Activated CD8-positive, alpha-beta memory T cell treated with anti-CD3 and anti-CD28 coated beads, Interleukin-2, amount 50 U/mL, for 24 hours (primary cell): ENCODE measurements around the gene EXO5.
"Not testable (repeated sequence)": the region's sequence is repeated elsewhere in the genome, so short reads cannot be mapped to it uniquely, and the experiment has no call there.

Experiments used
- DNase-seq: peaks from one replicate; pipeline ENCODE4 v3.0.0-alpha.2; 2020; ENCODE audit errors: extremely low read depth

EXO5 gene

DNA sequence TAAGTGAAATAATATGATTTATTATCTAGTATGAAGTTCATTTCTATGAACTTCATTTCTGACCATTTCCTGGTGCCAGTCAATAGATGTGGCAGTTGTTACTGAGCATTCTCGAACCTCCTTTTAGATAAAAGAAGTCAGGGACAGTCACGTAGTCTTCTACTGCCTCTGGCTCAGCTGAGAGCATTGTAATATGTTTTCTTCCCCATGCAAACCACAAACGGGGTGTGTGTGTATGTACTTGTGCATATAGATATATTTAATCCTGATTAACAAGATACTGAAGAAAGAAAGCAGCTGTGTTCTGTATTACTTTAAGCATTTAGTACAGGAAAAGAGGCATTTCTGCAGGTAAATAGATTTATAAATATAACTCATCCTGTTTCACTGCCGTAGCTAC is 44.5 kb downstream of the EXO5 start:
- no peak for DNase-seq

DNA sequence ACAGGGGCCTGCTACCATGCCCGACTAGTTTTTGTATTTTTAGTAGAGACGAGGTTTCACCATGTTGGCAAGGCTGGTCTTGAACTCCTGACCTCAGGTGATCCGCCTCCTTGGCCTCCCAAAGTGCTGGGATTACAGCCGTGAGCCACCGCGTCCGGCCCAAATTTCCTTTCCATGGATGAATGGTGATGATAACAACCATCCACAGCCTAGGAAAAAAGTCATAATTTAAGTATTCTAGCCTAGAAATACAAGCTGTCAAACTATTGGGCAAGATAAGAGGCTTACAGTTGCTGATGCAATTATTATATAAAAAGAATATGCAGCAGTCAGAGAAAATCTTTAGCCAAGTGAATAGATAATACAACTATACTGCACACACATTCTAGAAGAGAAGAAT is 46.2 kb downstream of the EXO5 start:
- not testable (repeated sequence) for DNase-seq

GRCh38 chr1:40556121-40556520 is 47.6 kb downstream of the EXO5 start:
- no peak for DNase-seq

GRCh38 chr1:40558241-40558640 is 49.7 kb downstream of the EXO5 start:
- not testable (repeated sequence) for DNase-seq

DNA sequence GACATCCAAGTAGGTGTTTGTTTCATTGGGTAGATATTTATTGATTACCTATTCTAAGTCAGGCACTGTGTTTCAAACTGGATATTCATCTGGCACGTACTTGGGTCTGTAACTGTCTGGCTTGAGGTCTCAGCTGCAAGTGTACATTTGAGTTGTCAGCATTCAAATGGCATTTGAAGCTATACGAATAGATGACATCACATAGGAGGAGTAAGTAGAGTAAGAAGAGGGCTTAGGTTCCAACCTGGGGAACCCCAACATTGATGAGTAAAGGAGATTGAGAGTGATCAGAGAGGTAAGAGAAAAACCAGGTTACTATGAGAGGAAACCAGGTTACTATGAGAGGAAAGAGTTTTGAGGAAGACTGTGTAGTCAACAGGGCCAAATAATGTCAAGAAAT is 53.6 kb downstream of the EXO5 start:
- DNase-seq: no peak

GRCh38 chr1:40563266-40563665 is 54.7 kb downstream of the EXO5 start:
- no peak for DNase-seq

DNA sequence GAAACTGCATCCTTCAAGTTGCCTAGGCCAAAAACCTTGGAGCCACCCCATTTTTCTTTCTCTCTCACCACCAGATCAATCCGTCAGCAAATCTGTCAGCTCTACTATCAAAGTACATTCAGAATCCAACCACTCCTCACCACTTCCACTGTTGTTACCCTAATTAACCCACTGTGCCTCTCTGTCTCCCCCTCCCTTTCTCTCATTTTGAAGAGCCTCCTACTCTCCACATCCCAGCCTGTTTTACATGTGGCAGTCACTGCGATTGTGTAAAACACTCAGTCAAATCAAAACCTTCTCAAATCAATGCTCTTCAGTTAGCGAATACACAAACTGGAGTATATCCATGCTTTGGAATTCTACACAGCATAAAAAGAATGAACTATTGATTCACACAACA is 55.9 kb downstream of the EXO5 start:
- no peak for DNase-seq

GRCh38 chr1:40564913-40565312 is 56.3 kb downstream of the EXO5 start:
- no peak for DNase-seq
